ENCODE data around the gene UBR2. TPM values are rescaled to one million over a fixed set of nuclear protein-coding genes. Genes with fewer than 3 reads are reported as not detected.

UBR2 gene
- total and polyA plus RNA-seq, 9 of the 15 experiments (the other 6 are each of a cell fraction or from before 2014, with no cell fraction given): 9.1 to 38.9 (median 23.4) TPM

- Histone ChIP-seq H4K20me1 (replicated peaks; ENCODE audit: control insufficient read depth, insufficient read depth, low read length) (no peaks in the 10 kb centered on the region), H3K79me2 (ENCODE audit: control insufficient read depth, insufficient read depth, low read length) (no peaks in the 10 kb centered on the region), H3K9ac (ENCODE audit: insufficient read depth in 1 of 2, low read depth in 2 of 2, low read length in 2 of 2) (no peak overlapping the region), H3K4me2 (ENCODE audit: insufficient read depth, low read length) (no peak overlapping the region), H3K27me3 (ENCODE audit: control insufficient read depth in 2 of 2, insufficient read depth in 2 of 2, low read length in 2 of 2) (no peaks in the 10 kb centered on the region), H3K4me1 (replicated peaks in 1 of 2; ENCODE audit: control insufficient read depth in 2 of 2, insufficient read depth in 2 of 2, low read length in 2 of 2) (no peaks in the 10 kb centered on the region), H3K27ac (ENCODE audit: extremely low read depth, low read depth, low read length) (no peak overlapping the region), H2AFZ (ENCODE audit: low read depth, low read length) (no peak overlapping the region), H3K9me1 (ENCODE audit: control insufficient read depth, insufficient read depth, low read length) (no peaks in the 10 kb centered on the region), H3K4me3 (no peak overlapping the region), H3K9me3 (replicated peaks; ENCODE audit: control insufficient read depth, insufficient read depth, low read depth, low read length) (no peaks in the 10 kb centered on the region), H3K36me3 (ENCODE audit: control insufficient read depth, insufficient read depth, low read length) (peaks cover 62% of the 10 kb centered on the region; the same call in 2 of the 3 replicates)
- ChIA-PET CTCF (ENCODE audit: low intra/inter-chr PET ratio) (no interaction called here), POLR2A (interaction anchor here (0.6 kb wide), 1 partner anchor 152 kb away, joined by 3 read pairs; no protein-coding TSS in a partner anchor)
- 85% methylated on average over 2 of the region's 2 CpGs for WGBS (ENCODE audit: insufficient coverage, low coverage, missing lambda C conversion rate)
- no TSS peak for BruUV-seq (replicated peaks)
- intact Hi-C loops (cut with micrococcal nuclease): no loop called here
- TF ChIP-seq HOXB6 (CRISPR knock-in tag; IDR thresholded peaks at IDR 0.05; ENCODE audit: borderline replicate concordance): no peak
- ATAC-seq (no peak), FAIRE-seq (no peak), DNase-seq (ENCODE audit: extremely low read depth in 1 of 4, low spot score in 3 of 4) (no peak)
- in situ Hi-C loops (cut with MboI): no loop called here
Observed at GRCh38 chr6:42690872-42691271, 127.0 kb downstream of the UBR2 start.

- H3K4me3 ChIP-seq: no peak overlapping the region
- intact Hi-C loops (cut with micrococcal nuclease): no loop called here
- H3K9me3 ChIP-seq (replicated peaks; ENCODE audit: control insufficient read depth, insufficient read depth, low read depth, low read length): no peaks in the 10 kb centered on the region
- DNase-seq (ENCODE audit: extremely low read depth in 1 of 4, low spot score in 3 of 4) (no peak), ATAC-seq (0 out of 3 replicates have a peak, but pooled peaks have one; percentile 25), FAIRE-seq (no peak)
- H3K4me2 ChIP-seq (ENCODE audit: insufficient read depth, low read length): no peak overlapping the region
- H3K9me1 ChIP-seq (ENCODE audit: control insufficient read depth, insufficient read depth, low read length): no peaks in the 10 kb centered on the region
- TF ChIP-seq DIDO1 (tag; IDR thresholded peaks at IDR 0.05; ENCODE audit: low read depth) (no peak), EGR1 (conservative IDR thresholded peaks at IDR 0.05) (peak; percentile 48), STAT5B (CRISPR knock-in tag; IDR thresholded peaks at IDR 0.05) (no peak), YY1 (IDR thresholded peaks at IDR 0.05; ENCODE audit: borderline replicate concordance in 1 of 3, control insufficient read depth in 1 of 3, extremely low read depth in 1 of 3, insufficient read depth in 3 of 3, insufficient read length in 1 of 3, insufficient replicate concordance in 2 of 3, low read depth in 1 of 3, low read length in 2 of 3) (peak in 1 of 3 experiments; percentile 32)
- BruUV-seq (replicated peaks): no TSS peak
- H3K79me2 ChIP-seq (ENCODE audit: control insufficient read depth, insufficient read depth, low read length): no peaks in the 10 kb centered on the region
- 56% methylated on average over 4 of the region's 4 CpGs for WGBS (ENCODE audit: insufficient coverage, low coverage, missing lambda C conversion rate)
- no peaks in the 10 kb centered on the region for H3K27me3 ChIP-seq (ENCODE audit: control insufficient read depth in 2 of 2, insufficient read depth in 2 of 2, low read length in 2 of 2)
- H3K4me1 ChIP-seq (replicated peaks in 1 of 2; ENCODE audit: control insufficient read depth in 2 of 2, insufficient read depth in 2 of 2, low read length in 2 of 2): no peaks in the 10 kb centered on the region; a peak in 1 of 5 replicates
- ChIA-PET CTCF (ENCODE audit: low intra/inter-chr PET ratio) (no interaction called here), POLR2A (interaction anchor here (0.8 to 2.2 kb wide), 6 partner anchors 9 to 437 kb away, joined by 3 to 10 read pairs (median 4); partner anchors contain the start of gene RPL7L1)
- in situ Hi-C loops (cut with MboI): no loop called here
- no peak overlapping the region for H2AFZ ChIP-seq (ENCODE audit: low read depth, low read length)
- 0 out of 2 replicates have a peak, but pooled peaks cover 4% of the 10 kb centered on the region for H4K20me1 ChIP-seq (replicated peaks; ENCODE audit: control insufficient read depth, insufficient read depth, low read length)
- peaks cover 61% of the 10 kb centered on the region; the same call in 2 of the 3 replicates for H3K36me3 ChIP-seq (ENCODE audit: control insufficient read depth, insufficient read depth, low read length)
- no peak overlapping the region for H3K9ac ChIP-seq (ENCODE audit: insufficient read depth in 1 of 2, low read depth in 2 of 2, low read length in 2 of 2)
- no peak overlapping the region for H3K27ac ChIP-seq (ENCODE audit: extremely low read depth, low read depth, low read length)
Observed at GRCh38 chr6:42692137-42692911, 128.5 kb downstream of the UBR2 start.
